RWPE2 (cell line): Measurements from ENCODE around the gene CYTIP.

ENCODE experiments used
- ATAC-seq: fragments of 200-7000 bp; cut with Tn5 transposase; 3 replicates; pipeline ENCODE4 v1.9.1; 2021; ENCODE audit warnings: low read depth
- DNase-seq: peaks from one replicate; pipeline ENCODE4 v3.0.0-alpha.2; 2020; ENCODE audit warnings: low spot score
- H3K27ac ChIP-seq: fragments of 450-650 bp; 2 replicates; pipeline ENCODE4 v1.5.1; 2017; ENCODE audit warnings: mild to moderate bottlenecking; ENCODE audit not compliant: poor library complexity, severe bottlenecking
- H3K27me3 ChIP-seq: fragments of 250-450 bp; sonication (Bioruptor Pico); 2 replicates; pipeline ENCODE4 v1.5.1; 2021; ENCODE audit warnings: mild to moderate bottlenecking, moderate library complexity; ENCODE audit not compliant: insufficient read depth, poor library complexity, severe bottlenecking
- H3K36me3 ChIP-seq: fragments of 250-450 bp; sonication (Bioruptor Pico); 2 replicates; pipeline ENCODE4 v1.5.1; 2020; ENCODE audit warnings: low read depth, mild to moderate bottlenecking, moderate library complexity
- H3K4me1 ChIP-seq: fragments of 250-450 bp; sonication (Bioruptor Pico); 2 replicates; pipeline ENCODE4 v1.5.1; 2021; ENCODE audit warnings: mild to moderate bottlenecking, moderate library complexity; ENCODE audit not compliant: insufficient read depth, poor library complexity, severe bottlenecking
- H3K4me3 ChIP-seq: fragments of 250-450 bp; sonication (Bioruptor Pico); 2 replicates; pipeline ENCODE4 v1.5.1; 2021; ENCODE audit warnings: mild to moderate bottlenecking, moderate library complexity; ENCODE audit not compliant: severe bottlenecking
- H3K9me3 ChIP-seq: fragments of 250-450 bp; sonication (Bioruptor Pico); 2 replicates; pipeline ENCODE4 v1.5.1; 2021; ENCODE audit warnings: mild to moderate bottlenecking, moderate library complexity; ENCODE audit not compliant: severe bottlenecking
- TF ChIP-seq, protein P1 (sequence below): fragments of 450-650 bp; IDR thresholded peaks from one replicate; pipeline ENCODE4 v1.5.1; 2017; ENCODE audit warnings: mild to moderate bottlenecking, moderate library complexity; ENCODE audit not compliant: poor library complexity, severe bottlenecking

Gene CYTIP

GRCh38 chr2:157427003-157427921, 16.6 kb downstream of the CYTIP start:
- TF ChIP-seq, protein P1, sequence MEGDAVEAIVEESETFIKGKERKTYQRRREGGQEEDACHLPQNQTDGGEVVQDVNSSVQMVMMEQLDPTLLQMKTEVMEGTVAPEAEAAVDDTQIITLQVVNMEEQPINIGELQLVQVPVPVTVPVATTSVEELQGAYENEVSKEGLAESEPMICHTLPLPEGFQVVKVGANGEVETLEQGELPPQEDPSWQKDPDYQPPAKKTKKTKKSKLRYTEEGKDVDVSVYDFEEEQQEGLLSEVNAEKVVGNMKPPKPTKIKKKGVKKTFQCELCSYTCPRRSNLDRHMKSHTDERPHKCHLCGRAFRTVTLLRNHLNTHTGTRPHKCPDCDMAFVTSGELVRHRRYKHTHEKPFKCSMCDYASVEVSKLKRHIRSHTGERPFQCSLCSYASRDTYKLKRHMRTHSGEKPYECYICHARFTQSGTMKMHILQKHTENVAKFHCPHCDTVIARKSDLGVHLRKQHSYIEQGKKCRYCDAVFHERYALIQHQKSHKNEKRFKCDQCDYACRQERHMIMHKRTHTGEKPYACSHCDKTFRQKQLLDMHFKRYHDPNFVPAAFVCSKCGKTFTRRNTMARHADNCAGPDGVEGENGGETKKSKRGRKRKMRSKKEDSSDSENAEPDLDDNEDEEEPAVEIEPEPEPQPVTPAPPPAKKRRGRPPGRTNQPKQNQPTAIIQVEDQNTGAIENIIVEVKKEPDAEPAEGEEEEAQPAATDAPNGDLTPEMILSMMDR: no peak
- Histone ChIP-seq H3K4me1 (no peaks in the 10 kb centered on the region), H3K27me3 (no peaks in the 10 kb centered on the region), H3K36me3 (no peaks in the 10 kb centered on the region), H3K27ac (no peak overlapping the region), H3K9me3 (no peaks in the 10 kb centered on the region), H3K4me3 (no peak overlapping the region)
- no peak for DNase-seq
- no peak for ATAC-seq

GRCh38 chr2:157426477-157426994, 17.4 kb downstream of the CYTIP start:
- H3K27me3 ChIP-seq: no peaks in the 10 kb centered on the region
- H3K9me3 ChIP-seq: no peaks in the 10 kb centered on the region
- ATAC-seq: no peak
- no peak overlapping the region for H3K27ac ChIP-seq
- no peaks in the 10 kb centered on the region for H3K36me3 ChIP-seq
- no peaks in the 10 kb centered on the region for H3K4me1 ChIP-seq
- no peak overlapping the region for H3K4me3 ChIP-seq
- no peak for DNase-seq
- TF ChIP-seq, protein P1: no peak

- no peak overlapping the region for H3K27ac ChIP-seq
- no peak for ATAC-seq
- no peak overlapping the region for H3K4me3 ChIP-seq
- TF ChIP-seq, protein P1: no peak
- H3K27me3 ChIP-seq: no peaks in the 10 kb centered on the region
- DNase-seq: no peak
- no peaks in the 10 kb centered on the region for H3K4me1 ChIP-seq
- no peaks in the 10 kb centered on the region for H3K36me3 ChIP-seq
- H3K9me3 ChIP-seq: no peaks in the 10 kb centered on the region
These were observed 19.5 kb downstream of the CYTIP start for GRCh38 chr2:157424374-157424773.

- no peaks in the 10 kb centered on the region for H3K36me3 ChIP-seq
- no peak overlapping the region for H3K27ac ChIP-seq
- TF ChIP-seq, protein P1: no peak
- no peaks in the 10 kb centered on the region for H3K9me3 ChIP-seq
- H3K4me1 ChIP-seq: no peaks in the 10 kb centered on the region
- H3K27me3 ChIP-seq: no peaks in the 10 kb centered on the region
- H3K4me3 ChIP-seq: no peak overlapping the region
- ATAC-seq (no peak), DNase-seq (no peak)
These were observed 21.9 kb downstream of the CYTIP start for GRCh38 chr2:157421964-157422363.
